Upper lobe of left lung (tissue), 4 donors: ENCODE measurements around the gene BCKDHA.

Experiments used
- EP300 ChIP-seq, 4 donors: sonication (generic); formaldehyde crosslinking; IDR thresholded peaks; one replicate each; pipeline ENCODE4 v1.5.1; 2017; ENCODE audit warnings: antibody characterized with exemption in 4 of 4, control low read depth in 2 of 4
- POLR2A ChIP-seq, 4 donors: fragments of 450-650 bp; IDR thresholded peaks; one replicate each; pipeline ENCODE4 v1.5.1; 2016 to 2017; ENCODE audit warnings: antibody characterized with exemption in 4 of 4, mild to moderate bottlenecking in 2 of 4
- POLR2AphosphoS5 ChIP-seq, 2 donors: sonication (generic); formaldehyde crosslinking; IDR thresholded peaks; one replicate each; pipeline ENCODE4 v1.5.1; 2017; ENCODE audit warnings: antibody characterized with exemption in 2 of 2
- TF ChIP-seq, protein P1 (sequence below), 6 experiments: fragments of 450-650 bp in 4 of 6; fragments of 200-600 bp in 2 of 6; sonication (generic) in 2 of 6; IDR thresholded peaks; one replicate each; pipeline ENCODE4 v1.5.1; 2016 to 2019; ENCODE audit warnings: antibody characterized with exemption in 6 of 6

DNA sequence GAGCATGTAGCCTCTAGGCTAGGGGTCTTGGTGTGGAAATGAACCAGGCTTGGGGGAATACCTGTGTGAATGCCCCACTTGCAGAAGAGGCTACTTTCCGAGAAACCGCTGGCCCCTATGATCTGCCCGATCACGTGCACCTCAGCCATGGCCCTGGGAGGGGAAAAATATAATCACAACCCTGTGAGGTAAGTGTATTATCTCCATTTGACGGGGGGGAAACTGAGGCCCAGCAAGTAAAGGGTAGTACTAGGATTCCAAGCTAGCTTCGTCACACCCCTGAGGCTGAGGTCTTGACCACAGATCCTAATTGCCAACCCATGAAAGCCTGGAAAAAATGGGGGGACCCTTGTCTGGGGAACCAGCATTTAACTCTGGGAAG lies 34.3 kb upstream of the BCKDHA start:
- TF ChIP-seq, protein P1, sequence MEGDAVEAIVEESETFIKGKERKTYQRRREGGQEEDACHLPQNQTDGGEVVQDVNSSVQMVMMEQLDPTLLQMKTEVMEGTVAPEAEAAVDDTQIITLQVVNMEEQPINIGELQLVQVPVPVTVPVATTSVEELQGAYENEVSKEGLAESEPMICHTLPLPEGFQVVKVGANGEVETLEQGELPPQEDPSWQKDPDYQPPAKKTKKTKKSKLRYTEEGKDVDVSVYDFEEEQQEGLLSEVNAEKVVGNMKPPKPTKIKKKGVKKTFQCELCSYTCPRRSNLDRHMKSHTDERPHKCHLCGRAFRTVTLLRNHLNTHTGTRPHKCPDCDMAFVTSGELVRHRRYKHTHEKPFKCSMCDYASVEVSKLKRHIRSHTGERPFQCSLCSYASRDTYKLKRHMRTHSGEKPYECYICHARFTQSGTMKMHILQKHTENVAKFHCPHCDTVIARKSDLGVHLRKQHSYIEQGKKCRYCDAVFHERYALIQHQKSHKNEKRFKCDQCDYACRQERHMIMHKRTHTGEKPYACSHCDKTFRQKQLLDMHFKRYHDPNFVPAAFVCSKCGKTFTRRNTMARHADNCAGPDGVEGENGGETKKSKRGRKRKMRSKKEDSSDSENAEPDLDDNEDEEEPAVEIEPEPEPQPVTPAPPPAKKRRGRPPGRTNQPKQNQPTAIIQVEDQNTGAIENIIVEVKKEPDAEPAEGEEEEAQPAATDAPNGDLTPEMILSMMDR (IDR thresholded peaks at IDR 0.05): no peak
- TF ChIP-seq POLR2A (IDR thresholded peaks at IDR 0.05) (no peak), EP300 (IDR thresholded peaks at IDR 0.05) (no peak), POLR2AphosphoS5 (IDR thresholded peaks at IDR 0.05) (no peak)
